HEK293 (cell line): ENCODE data around the gene ZNF529.

Experiments used
- FEZF1 ChIP-seq: fragments of 450-650 bp; formaldehyde crosslinking; IDR thresholded peaks from 2 replicates; pipeline ENCODE4 v1.5.1; 2016; ENCODE audit warnings: missing biosample characterization, missing genetic modification characterization
- GLI2 ChIP-seq: fragments of 450-650 bp; formaldehyde crosslinking; IDR thresholded peaks from 2 replicates; pipeline ENCODE4; 2017; ENCODE audit warnings: missing biosample characterization, missing genetic modification characterization, low read depth, borderline replicate concordance
- GLI4 ChIP-seq: fragments of 450-650 bp; formaldehyde crosslinking; IDR thresholded peaks from 2 replicates; pipeline ENCODE4 v1.5.1; 2016; ENCODE audit warnings: missing biosample characterization, missing genetic modification characterization
- GLIS1 ChIP-seq: fragments of 450-650 bp; formaldehyde crosslinking; IDR thresholded peaks from 2 replicates; pipeline ENCODE4 v1.5.1; 2016; ENCODE audit warnings: missing biosample characterization, missing genetic modification characterization
- PRDM2 ChIP-seq: fragments of 450-650 bp; formaldehyde crosslinking; IDR thresholded peaks from 2 replicates; pipeline ENCODE4 v1.5.1; 2016; ENCODE audit warnings: missing biosample characterization, missing genetic modification characterization, borderline replicate concordance
- TCF7L2 ChIP-seq: IDR thresholded peaks from 2 replicates; pipeline ENCODE4 v1.6.1; 2011; ENCODE audit warnings: low read depth, mild to moderate bottlenecking, inconsistent platforms, low read length, moderate library complexity, borderline replicate concordance
- ZBTB21 ChIP-seq: fragments of 450-650 bp; formaldehyde crosslinking; IDR thresholded peaks from 2 replicates; pipeline ENCODE4 v1.5.1; 2017; ENCODE audit warnings: missing biosample characterization, missing genetic modification characterization
- ZBTB6 ChIP-seq: fragments of 450-650 bp; formaldehyde crosslinking; IDR thresholded peaks from 2 replicates; pipeline ENCODE4 v1.5.1; 2017; ENCODE audit warnings: missing biosample characterization, missing genetic modification characterization
- ZFP41 ChIP-seq: fragments of 450-650 bp; formaldehyde crosslinking; IDR thresholded peaks from 2 replicates; pipeline ENCODE4 v1.5.1; 2016; ENCODE audit warnings: missing biosample characterization, missing genetic modification characterization, borderline replicate concordance
- ZNF133 ChIP-seq: fragments of 450-650 bp; formaldehyde crosslinking; IDR thresholded peaks from 2 replicates; pipeline ENCODE4 v1.5.1; 2016; ENCODE audit warnings: missing biosample characterization, missing genetic modification characterization
- ZNF140 ChIP-seq: fragments of 450-650 bp; formaldehyde crosslinking; IDR thresholded peaks from 2 replicates; pipeline ENCODE4 v1.5.1; 2016; ENCODE audit warnings: missing biosample characterization, missing genetic modification characterization
- ZNF155 ChIP-seq: fragments of 450-650 bp; formaldehyde crosslinking; IDR thresholded peaks from 2 replicates; pipeline ENCODE4 v1.5.1; 2016; ENCODE audit warnings: missing biosample characterization, missing genetic modification characterization
- ZNF239 ChIP-seq: fragments of 450-650 bp; formaldehyde crosslinking; IDR thresholded peaks from 2 replicates; pipeline ENCODE4 v1.5.1; 2016; ENCODE audit warnings: missing biosample characterization, missing genetic modification characterization
- ZNF398 ChIP-seq: fragments of 450-650 bp; formaldehyde crosslinking; IDR thresholded peaks from 2 replicates; pipeline ENCODE4 v1.5.1; 2017; ENCODE audit warnings: missing biosample characterization, missing genetic modification characterization
- ZNF561 ChIP-seq: fragments of 450-650 bp; IDR thresholded peaks from 2 replicates; pipeline ENCODE4 v1.5.1; 2018; ENCODE audit warnings: missing biosample characterization, missing genetic modification characterization, borderline replicate concordance
- ZNF623 ChIP-seq: fragments of 450-650 bp; formaldehyde crosslinking; IDR thresholded peaks from 2 replicates; pipeline ENCODE4 v1.5.1; 2016; ENCODE audit warnings: missing biosample characterization, missing genetic modification characterization
- ZNF704 ChIP-seq: fragments of 450-650 bp; formaldehyde crosslinking; IDR thresholded peaks from 2 replicates; pipeline ENCODE4 v1.5.1; 2016; ENCODE audit warnings: missing biosample characterization, missing genetic modification characterization
- TF ChIP-seq, protein P1 (sequence below): fragments of 450-650 bp; formaldehyde crosslinking; IDR thresholded peaks from 2 replicates; pipeline ENCODE4 v1.5.1; 2016; ENCODE audit warnings: missing biosample characterization, missing genetic modification characterization
- TF ChIP-seq, protein P2 (sequence below): fragments of 450-650 bp; formaldehyde crosslinking; IDR thresholded peaks from 2 replicates; pipeline ENCODE4 v1.5.1; 2016; ENCODE audit warnings: missing biosample characterization, missing genetic modification characterization, low read depth
- TF ChIP-seq, protein P3 (sequence below): fragments of 450-650 bp; formaldehyde crosslinking; IDR thresholded peaks from 2 replicates; pipeline ENCODE4; 2016; ENCODE audit warnings: missing biosample characterization, missing genetic modification characterization

ZNF529 gene

DNA sequence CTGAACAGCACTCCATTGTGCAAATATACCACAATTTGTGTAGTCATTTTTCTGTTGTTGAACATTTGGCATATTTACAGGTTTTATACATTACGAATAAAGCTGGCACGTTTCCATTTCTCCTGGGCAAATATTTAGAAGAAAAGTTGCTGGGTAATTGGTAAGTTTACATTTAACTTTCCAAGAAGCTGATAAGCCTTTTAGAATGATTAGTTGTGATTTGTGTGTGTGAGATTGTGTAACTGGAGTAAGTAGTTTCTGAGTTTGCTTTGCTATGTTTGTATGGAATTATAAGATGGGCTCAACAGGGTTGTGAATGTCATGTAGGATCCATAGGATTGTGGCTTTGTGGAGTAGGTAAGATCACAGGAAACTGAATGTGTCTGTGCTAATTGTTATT, 1.6 kb upstream of the ZNF529 start (continued):
- TF ChIP-seq ZNF398 (tag by site-specific recombination): no peak
- TF ChIP-seq GLI4 (tag by site-specific recombination): no peak
- TF ChIP-seq, protein P1, sequence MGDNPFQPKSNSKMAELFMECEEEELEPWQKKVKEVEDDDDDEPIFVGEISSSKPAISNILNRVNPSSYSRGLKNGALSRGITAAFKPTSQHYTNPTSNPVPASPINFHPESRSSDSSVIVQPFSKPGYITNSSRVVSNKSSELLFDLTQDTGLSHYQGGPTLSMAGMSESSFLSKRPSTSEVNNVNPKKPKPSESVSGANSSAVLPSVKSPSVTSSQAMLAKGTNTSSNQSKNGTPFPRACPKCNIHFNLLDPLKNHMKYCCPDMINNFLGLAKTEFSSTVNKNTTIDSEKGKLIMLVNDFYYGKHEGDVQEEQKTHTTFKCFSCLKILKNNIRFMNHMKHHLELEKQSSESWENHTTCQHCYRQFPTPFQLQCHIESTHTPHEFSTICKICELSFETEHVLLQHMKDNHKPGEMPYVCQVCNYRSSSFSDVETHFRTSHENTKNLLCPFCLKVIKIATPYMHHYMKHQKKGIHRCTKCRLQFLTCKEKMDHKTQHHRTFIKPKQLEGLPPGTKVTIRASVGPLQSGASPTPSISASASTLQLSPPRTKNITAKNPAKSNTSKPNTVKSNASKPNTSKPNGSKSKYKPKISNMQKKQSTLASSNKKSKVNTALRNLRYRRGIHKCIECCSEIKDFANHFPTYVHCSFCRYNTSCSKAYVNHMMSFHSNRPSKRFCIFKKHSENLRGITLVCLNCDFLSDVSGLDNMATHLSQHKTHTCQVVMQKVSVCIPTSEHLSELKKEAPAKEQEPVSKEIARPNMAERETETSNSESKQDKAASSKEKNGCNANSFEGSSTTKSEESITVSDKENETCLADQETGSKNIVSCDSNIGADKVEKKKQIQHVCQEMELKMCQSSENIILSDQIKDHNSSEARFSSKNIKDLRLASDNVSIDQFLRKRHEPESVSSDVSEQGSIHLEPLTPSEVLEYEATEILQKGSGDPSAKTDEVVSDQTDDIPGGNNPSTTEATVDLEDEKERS (tag by site-specific recombination): 0 out of 2 replicates have a peak, but pooled peaks have one; percentile 22
- no peak for TF ChIP-seq ZNF623 (tag by site-specific recombination)
- TF ChIP-seq ZNF133 (tag by site-specific recombination): no peak
- no peak for TF ChIP-seq ZBTB6 (tag by site-specific recombination)
- TF ChIP-seq FEZF1 (tag by site-specific recombination): peak; percentile 43; the same call in 1 of the 2 replicates
- no peak for TF ChIP-seq TCF7L2
- TF ChIP-seq ZNF704 (tag by site-specific recombination): no peak
- no peak for TF ChIP-seq ZNF140 (tag by site-specific recombination)
- no peak for TF ChIP-seq ZNF155
- TF ChIP-seq, protein P2, sequence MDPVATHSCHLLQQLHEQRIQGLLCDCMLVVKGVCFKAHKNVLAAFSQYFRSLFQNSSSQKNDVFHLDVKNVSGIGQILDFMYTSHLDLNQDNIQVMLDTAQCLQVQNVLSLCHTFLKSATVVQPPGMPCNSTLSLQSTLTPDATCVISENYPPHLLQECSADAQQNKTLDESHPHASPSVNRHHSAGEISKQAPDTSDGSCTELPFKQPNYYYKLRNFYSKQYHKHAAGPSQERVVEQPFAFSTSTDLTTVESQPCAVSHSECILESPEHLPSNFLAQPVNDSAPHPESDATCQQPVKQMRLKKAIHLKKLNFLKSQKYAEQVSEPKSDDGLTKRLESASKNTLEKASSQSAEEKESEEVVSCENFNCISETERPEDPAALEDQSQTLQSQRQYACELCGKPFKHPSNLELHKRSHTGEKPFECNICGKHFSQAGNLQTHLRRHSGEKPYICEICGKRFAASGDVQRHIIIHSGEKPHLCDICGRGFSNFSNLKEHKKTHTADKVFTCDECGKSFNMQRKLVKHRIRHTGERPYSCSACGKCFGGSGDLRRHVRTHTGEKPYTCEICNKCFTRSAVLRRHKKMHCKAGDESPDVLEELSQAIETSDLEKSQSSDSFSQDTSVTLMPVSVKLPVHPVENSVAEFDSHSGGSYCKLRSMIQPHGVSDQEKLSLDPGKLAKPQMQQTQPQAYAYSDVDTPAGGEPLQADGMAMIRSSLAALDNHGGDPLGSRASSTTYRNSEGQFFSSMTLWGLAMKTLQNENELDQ: no peak
- no peak for TF ChIP-seq ZNF239
- no peak for TF ChIP-seq PRDM2 (tag by site-specific recombination)
- TF ChIP-seq ZNF561 (tag by site-specific recombination): no peak
- no peak for TF ChIP-seq ZFP41 (tag by site-specific recombination)
- TF ChIP-seq, protein P3, sequence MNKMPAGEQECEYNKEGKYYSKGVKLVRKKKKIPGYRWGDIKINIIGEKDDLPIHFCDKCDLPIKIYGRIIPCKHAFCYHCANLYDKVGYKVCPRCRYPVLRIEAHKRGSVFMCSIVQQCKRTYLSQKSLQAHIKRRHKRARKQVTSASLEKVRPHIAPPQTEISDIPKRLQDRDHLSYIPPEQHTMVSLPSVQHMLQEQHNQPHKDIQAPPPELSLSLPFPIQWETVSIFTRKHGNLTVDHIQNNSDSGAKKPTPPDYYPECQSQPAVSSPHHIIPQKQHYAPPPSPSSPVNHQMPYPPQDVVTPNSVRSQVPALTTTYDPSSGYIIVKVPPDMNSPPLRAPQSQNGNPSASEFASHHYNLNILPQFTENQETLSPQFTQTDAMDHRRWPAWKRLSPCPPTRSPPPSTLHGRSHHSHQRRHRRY: no peak
- TF ChIP-seq GLI2 (tag by site-specific recombination): no peak
- 0 out of 2 replicates have a peak, but pooled peaks have one; percentile 2 for TF ChIP-seq ZBTB21 (tag by site-specific recombination)
- no peak for TF ChIP-seq GLIS1 (tag by site-specific recombination)
